H9 (cell line): ENCODE results near the gene DPY19L3. TPM values are rescaled to one million over a fixed set of nuclear protein-coding genes. Genes with fewer than 3 reads are reported as not detected.

ENCODE experiments used
- DNase-seq: peaks from one replicate; pipeline ENCODE4 v3.0.0-alpha.2; 2017
- H2AFZ ChIP-seq: one replicate; pipeline ENCODE4 v1.6.1; 2013; ENCODE audit warnings: mild to moderate bottlenecking, low read length, control low read depth, moderate library complexity
- H2AK5ac ChIP-seq: 2 replicates; pipeline ENCODE4 v1.6.1; 2013; ENCODE audit warnings: low read length, control low read depth, mixed read lengths; ENCODE audit not compliant: insufficient read length
- H2BK120ac ChIP-seq: one replicate; pipeline ENCODE4 v1.6.1; 2013; ENCODE audit warnings: low read depth, mild to moderate bottlenecking, low read length, control low read depth, inconsistent platforms; ENCODE audit not compliant: poor library complexity, severe bottlenecking
- H2BK12ac ChIP-seq: 2 replicates; pipeline ENCODE4 v1.6.1; 2013; ENCODE audit warnings: low read length, control low read depth, mixed read lengths, low read depth; ENCODE audit not compliant: insufficient read length
- H2BK15ac ChIP-seq: 2 replicates; pipeline ENCODE4 v1.6.1; 2013; ENCODE audit warnings: low read depth, low read length, control low read depth
- H2BK20ac ChIP-seq: one replicate; pipeline ENCODE4 v1.6.1; 2013; ENCODE audit warnings: low read depth, mild to moderate bottlenecking, low read length, control low read depth, inconsistent platforms; ENCODE audit not compliant: poor library complexity, severe bottlenecking
- H2BK5ac ChIP-seq: 2 replicates; pipeline ENCODE4 v1.6.1; 2013; ENCODE audit warnings: low read length, control low read depth, mixed read lengths; ENCODE audit not compliant: insufficient read length
- H3K14ac ChIP-seq: 2 replicates; pipeline ENCODE4 v1.6.1; 2013; ENCODE audit warnings: low read length, control low read depth; ENCODE audit not compliant: insufficient read depth
- H3K18ac ChIP-seq: 2 replicates; pipeline ENCODE4 v1.6.1; 2013; ENCODE audit warnings: low read depth, mild to moderate bottlenecking, mixed read lengths, low read length, control low read depth; ENCODE audit not compliant: insufficient read length
- H3K23ac ChIP-seq: 2 replicates; pipeline ENCODE4 v1.6.1; 2013; ENCODE audit warnings: low read length, control low read depth, mixed read lengths, low read depth; ENCODE audit not compliant: insufficient read length
- H3K23me2 ChIP-seq: 2 replicates; pipeline ENCODE4 v1.6.1; 2013; ENCODE audit warnings: low read depth, mild to moderate bottlenecking, mixed read lengths, low read length, control low read depth; ENCODE audit not compliant: insufficient read length, poor library complexity, severe bottlenecking
- H3K27ac ChIP-seq: 2 replicates; pipeline ENCODE4 v1.5.1; 2013; ENCODE audit warnings: low read length, control low read depth, mixed read lengths, low read depth; ENCODE audit not compliant: insufficient read length
- H3K27me3 ChIP-seq: 2 replicates; pipeline ENCODE4 v1.6.1; 2013; ENCODE audit warnings: low read length, control low read depth, inconsistent platforms; ENCODE audit not compliant: insufficient read depth
- H3K4ac ChIP-seq: 2 replicates; pipeline ENCODE4 v1.6.1; 2013; ENCODE audit warnings: low read depth, mild to moderate bottlenecking, control low read depth, inconsistent platforms, low read length, moderate library complexity
- H3K4me1 ChIP-seq: 2 replicates; pipeline ENCODE4 v1.6.1; 2013; ENCODE audit warnings: low read length, control low read depth, inconsistent platforms; ENCODE audit not compliant: insufficient read depth
- H3K4me2 ChIP-seq: 2 replicates; pipeline ENCODE4 v1.6.1; 2013; ENCODE audit warnings: low read length, control low read depth, mixed read lengths; ENCODE audit not compliant: insufficient read length, insufficient read depth
- H3K56ac ChIP-seq: 2 replicates; pipeline ENCODE4 v1.6.1; 2013; ENCODE audit warnings: low read depth, mild to moderate bottlenecking, mixed read lengths, low read length, control low read depth; ENCODE audit not compliant: insufficient read length
- H3K79me1 ChIP-seq: 2 replicates; pipeline ENCODE4 v1.6.1; 2013; ENCODE audit warnings: low read depth, mild to moderate bottlenecking, moderate library complexity, low read length, control low read depth, inconsistent platforms; ENCODE audit not compliant: insufficient read depth, poor library complexity, severe bottlenecking
- H3K79me2 ChIP-seq: 2 replicates; pipeline ENCODE4 v1.6.1; 2013; ENCODE audit warnings: low read length, control low read depth, inconsistent platforms; ENCODE audit not compliant: insufficient read depth
- H3K9ac ChIP-seq: 2 replicates; pipeline ENCODE4 v1.6.1; 2013; ENCODE audit warnings: low read length, control low read depth, mixed read lengths; ENCODE audit not compliant: insufficient read length; ENCODE audit errors: extremely low read depth
- H3K9me3 ChIP-seq: one replicate; pipeline ENCODE4 v1.6.1; 2013; ENCODE audit warnings: low read depth, low read length, inconsistent platforms; ENCODE audit not compliant: control insufficient read depth
- H3T11ph ChIP-seq: one replicate; pipeline ENCODE4 v1.6.1; 2013; ENCODE audit warnings: mild to moderate bottlenecking, low read length, control low read depth, inconsistent platforms
- H4K20me1 ChIP-seq: one replicate; pipeline ENCODE4 v1.6.1; 2013; ENCODE audit not compliant: control insufficient read depth, insufficient read length, insufficient read depth
- H4K5ac ChIP-seq: 2 replicates; pipeline ENCODE4 v1.6.1; 2013; ENCODE audit warnings: low read depth, mild to moderate bottlenecking, mixed read lengths, low read length, control low read depth; ENCODE audit not compliant: insufficient read length
- H4K8ac ChIP-seq: replicated peaks from 2 replicates; pipeline ENCODE4 v1.6.1; 2013; ENCODE audit warnings: low read length, control low read depth, mixed read lengths, low read depth; ENCODE audit not compliant: insufficient read length
- H4K91ac ChIP-seq: 2 replicates; pipeline ENCODE4 v1.6.1; 2013; ENCODE audit warnings: low read depth, mild to moderate bottlenecking, moderate library complexity, mixed read lengths, low read length, control low read depth; ENCODE audit not compliant: insufficient read length
- H3K27ac Mint-ChIP-seq, 3 experiments: 2 replicates in 2 of 3; 3 replicates in 1 of 3; pipeline ENCODE4 v1.8.0; 2020 to 2021; ENCODE audit warnings: mixed read lengths in 3 of 3, mild to moderate bottlenecking in 1 of 3, moderate library complexity in 1 of 3
- H3K27me3 Mint-ChIP-seq: 2 replicates; pipeline ENCODE4 v1.8.0; 2021; ENCODE audit warnings: low read depth, mild to moderate bottlenecking, moderate library complexity, mixed read lengths
- H3K36me3 Mint-ChIP-seq, 3 experiments: 2 replicates in 2 of 3; 3 replicates in 1 of 3; pipeline ENCODE4 v1.8.0; 2020 to 2021; ENCODE audit warnings: low read depth in 3 of 3, mixed read lengths in 3 of 3; ENCODE audit not compliant: insufficient read depth in 1 of 3
- H3K4me1 Mint-ChIP-seq, 2 experiments: 2 replicates each; pipeline ENCODE4 v1.8.0; 2020; ENCODE audit warnings: mixed read lengths in 2 of 2
- H3K4me3 Mint-ChIP-seq, 2 experiments: 2 replicates in 1 of 2; 3 replicates in 1 of 2; pipeline ENCODE4 v1.8.0; 2020 to 2021; ENCODE audit warnings: mild to moderate bottlenecking in 2 of 2, mixed read lengths in 2 of 2, moderate library complexity in 1 of 2
- H3K9me3 Mint-ChIP-seq, 2 experiments: 2 replicates in 1 of 2; 3 replicates in 1 of 2; pipeline ENCODE4 v1.8.0; 2020; ENCODE audit warnings: mild to moderate bottlenecking in 2 of 2, mixed read lengths in 2 of 2, moderate library complexity in 1 of 2
- CTCF ChIP-seq: fragments of 200-600 bp; sonication (generic); conservative IDR thresholded peaks from 3 replicates; pipeline ENCODE4 v1.8.0; 2021; ENCODE audit warnings: antibody characterized with exemption, mild to moderate bottlenecking
- WGBS: extraction: QIAGEN DNeasy Blood & Tissue Kit; methylation state at CpG from one replicate; pipeline ENCODE4 v1.1.7; 2013; ENCODE audit warnings: missing lambda C conversion rate, low lambda C conversion rate, mixed read lengths; ENCODE audit not compliant: insufficient read length; ENCODE audit errors: extremely low coverage; 5-methylcytosine and 5-hydroxymethylcytosine counted together
- total RNA-seq: library from RNA; stranded (reverse); gene quantifications from 2 replicates; pipeline ENCODE4 v1.2.1, GENCODE V29; 2021

DPY19L3 gene
- total RNA-seq, 1 experiment from 2014 or later = 54.5 TPM

GRCh38 chr19:32471095-32471494, 65.5 kb downstream of the DPY19L3 start:
- Histone ChIP-seq H3K23me2 (no peaks in the 10 kb centered on the region), H3K18ac (no peak overlapping the region), H2BK120ac (no peak overlapping the region), H4K5ac (no peak overlapping the region), H3K4ac (no peak overlapping the region), H3K9ac (no peak overlapping the region), H3K79me1 (no peaks in the 10 kb centered on the region), H2BK20ac (no peak overlapping the region), H2AK5ac (no peak overlapping the region), H3K79me2 (no peaks in the 10 kb centered on the region), H4K8ac (no peak overlapping the region), H3K4me2 (no peak overlapping the region), H3K9me3 (no peaks in the 10 kb centered on the region), H3K23ac (no peak overlapping the region), H4K91ac (no peak overlapping the region), H3K14ac (no peak overlapping the region), H3T11ph (no peak overlapping the region), H2BK5ac (no peak overlapping the region), H2AFZ (no peak overlapping the region), H2BK15ac (no peak overlapping the region), H4K20me1 (no peaks in the 10 kb centered on the region), H3K56ac (no peak overlapping the region), H3K27ac (no peak overlapping the region), H2BK12ac (no peak overlapping the region), H3K4me1 (no peaks in the 10 kb centered on the region), H3K27me3 (no peaks in the 10 kb centered on the region)
- no peaks in the 10 kb centered on the region for H3K9me3 Mint-ChIP-seq
- H3K27me3 Mint-ChIP-seq = no peaks in the 10 kb centered on the region
- TF ChIP-seq CTCF = no peak
- H3K36me3 Mint-ChIP-seq = peaks cover 8 to 30% (median 9%) of the 10 kb centered on the region in 3 experiments; a peak in 6 of 7 replicates
- H3K27ac Mint-ChIP-seq = no peak overlapping the region
- DNase-seq = no peak
- H3K4me3 Mint-ChIP-seq = no peak overlapping the region
- H3K4me1 Mint-ChIP-seq = peaks cover 0 to 12% of the 10 kb centered on the region in 2 experiments; a peak in 2 of 4 replicates
- WGBS = no CpG with 5 or more reads among the region's 7 CpGs
